Measurements from ENCODE around the gene LIM2.

- TF ChIP-seq CTCF (IDR thresholded peaks at IDR 0.05 in 4 of 5, conservative IDR thresholded peaks at IDR 0.05 in 1 of 5) (no peak), POLR2A (IDR thresholded peaks at IDR 0.05) (no peak)
Observed at GRCh38 chr19:51354103-51354741, 33.6 kb downstream of the LIM2 start.
